22Rv1 (cell line): ENCODE measurements around the gene FAM131A.

Source experiments
- ZFX ChIP-seq: fragments of 450-650 bp; IDR thresholded peaks from 2 replicates; pipeline ENCODE4 v1.6.1; 2017; ENCODE audit warnings: antibody characterized with exemption, borderline replicate concordance
- TF ChIP-seq, protein P1 (sequence below): fragments of 450-650 bp; IDR thresholded peaks from 2 replicates; pipeline ENCODE4 v1.5.1; 2017; ENCODE audit warnings: mild to moderate bottlenecking

DNA sequence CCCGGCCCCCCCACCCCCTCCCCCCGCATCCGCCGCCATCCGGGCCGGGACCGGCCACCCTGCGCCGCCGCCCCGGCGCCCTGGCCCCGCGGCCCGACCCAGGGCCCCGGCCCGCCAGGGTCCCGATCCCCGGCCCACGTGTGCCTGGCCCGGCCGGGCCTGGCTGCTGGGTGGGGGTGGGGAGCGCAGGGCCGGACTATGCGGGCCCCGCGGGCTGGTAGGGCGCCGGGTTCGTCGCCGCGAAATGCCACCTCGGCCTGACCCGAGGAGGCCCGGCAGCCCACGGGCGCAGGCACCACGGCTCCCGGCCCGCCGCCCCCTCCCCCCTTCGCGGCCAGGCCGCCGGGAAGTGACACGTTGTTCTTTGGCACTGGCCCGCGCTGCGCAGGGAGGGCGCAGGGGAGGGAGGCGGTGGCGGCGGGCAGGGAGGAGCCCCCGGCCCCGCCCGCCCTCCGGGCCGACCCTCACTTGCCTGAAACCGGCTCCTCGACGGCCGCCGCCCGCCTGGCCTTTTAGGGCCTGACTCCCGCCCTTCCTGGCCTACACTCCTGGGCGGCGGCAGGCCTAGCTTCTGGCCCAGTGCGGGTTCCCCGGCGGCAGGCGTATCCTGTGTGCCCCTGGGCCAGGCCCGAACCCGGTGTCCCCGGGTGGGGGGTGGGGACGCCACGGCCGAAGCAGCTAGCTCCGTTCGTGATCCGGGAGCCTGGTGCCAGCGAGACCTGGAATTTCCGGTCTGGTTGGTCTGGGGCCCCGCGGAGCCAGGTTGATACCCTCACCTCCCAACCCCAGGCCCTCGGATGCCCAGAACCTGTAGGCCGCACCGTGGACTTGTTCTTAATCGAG lies 22.5 kb upstream of the FAM131A start:
- TF ChIP-seq, protein P1, sequence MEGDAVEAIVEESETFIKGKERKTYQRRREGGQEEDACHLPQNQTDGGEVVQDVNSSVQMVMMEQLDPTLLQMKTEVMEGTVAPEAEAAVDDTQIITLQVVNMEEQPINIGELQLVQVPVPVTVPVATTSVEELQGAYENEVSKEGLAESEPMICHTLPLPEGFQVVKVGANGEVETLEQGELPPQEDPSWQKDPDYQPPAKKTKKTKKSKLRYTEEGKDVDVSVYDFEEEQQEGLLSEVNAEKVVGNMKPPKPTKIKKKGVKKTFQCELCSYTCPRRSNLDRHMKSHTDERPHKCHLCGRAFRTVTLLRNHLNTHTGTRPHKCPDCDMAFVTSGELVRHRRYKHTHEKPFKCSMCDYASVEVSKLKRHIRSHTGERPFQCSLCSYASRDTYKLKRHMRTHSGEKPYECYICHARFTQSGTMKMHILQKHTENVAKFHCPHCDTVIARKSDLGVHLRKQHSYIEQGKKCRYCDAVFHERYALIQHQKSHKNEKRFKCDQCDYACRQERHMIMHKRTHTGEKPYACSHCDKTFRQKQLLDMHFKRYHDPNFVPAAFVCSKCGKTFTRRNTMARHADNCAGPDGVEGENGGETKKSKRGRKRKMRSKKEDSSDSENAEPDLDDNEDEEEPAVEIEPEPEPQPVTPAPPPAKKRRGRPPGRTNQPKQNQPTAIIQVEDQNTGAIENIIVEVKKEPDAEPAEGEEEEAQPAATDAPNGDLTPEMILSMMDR: no peak
- no peak for TF ChIP-seq ZFX
